Measurements from ENCODE around the gene ITIH5.
"Not testable (repeated sequence)": the region's sequence is repeated elsewhere in the genome, so short reads cannot be mapped to it uniquely, and the experiment has no call there.

ITIH5 gene

GRCh38 chr10:7666253-7667023, at the start of gene ITIH5:
Gene ITIH5 (minus strand): TSS chr10:7666966. CDS start chr10:7666892, 74 bp downstream.
- DNase-seq = peak; percentile 55

GRCh38 chr10:7715515-7715914, 48.7 kb upstream of the ITIH5 start:
- DNase-seq = no peak

GRCh38 chr10:7711075-7711474, 44.3 kb upstream of the ITIH5 start:
- not testable (repeated sequence) for DNase-seq

- no peak for DNase-seq
Observed at GRCh38 chr10:7710446-7710845, 43.7 kb upstream of the ITIH5 start.

- DNase-seq = no peak
Observed at GRCh38 chr10:7708832-7709231, 42.1 kb upstream of the ITIH5 start.

GRCh38 chr10:7707858-7708622, 41.3 kb upstream of the ITIH5 start:
- no peak for DNase-seq

GRCh38 chr10:7707102-7707501, 40.3 kb upstream of the ITIH5 start:
- no peak for DNase-seq

- no peak for DNase-seq
Observed at GRCh38 chr10:7706534-7707073, 39.8 kb upstream of the ITIH5 start.

- DNase-seq = no peak
Observed at GRCh38 chr10:7705341-7705740, 38.6 kb upstream of the ITIH5 start.

- no peak for DNase-seq
Observed at GRCh38 chr10:7704071-7705016, 37.6 kb upstream of the ITIH5 start.

- DNase-seq = no peak
Observed at GRCh38 chr10:7703140-7703539, 36.4 kb upstream of the ITIH5 start, which contains the start of gene ITIH2. Gene ITIH2 (plus strand): TSS chr10:7703316. CDS start chr10:7703435, 119 bp downstream.

GRCh38 chr10:7702288-7702812, 35.6 kb upstream of the ITIH5 start:
- DNase-seq = no peak

- DNase-seq = no peak
Observed at GRCh38 chr10:7701158-7701742, 34.5 kb upstream of the ITIH5 start.

- no peak for DNase-seq
Observed at GRCh38 chr10:7700577-7701125, 33.9 kb upstream of the ITIH5 start.

- DNase-seq = no peak
Observed at GRCh38 chr10:7697426-7697825, 30.7 kb upstream of the ITIH5 start.

- no peak for DNase-seq
Observed at GRCh38 chr10:7696545-7696944, 29.8 kb upstream of the ITIH5 start.

GRCh38 chr10:7693194-7693593, 26.4 kb upstream of the ITIH5 start:
- not testable (repeated sequence) for DNase-seq

- DNase-seq = not testable (repeated sequence)
Observed at GRCh38 chr10:7692368-7692767, 25.6 kb upstream of the ITIH5 start.

GRCh38 chr10:7690885-7691597, 24.3 kb upstream of the ITIH5 start:
- not testable (repeated sequence) for DNase-seq

- no peak for DNase-seq
Observed at GRCh38 chr10:7689591-7689990, 22.8 kb upstream of the ITIH5 start.
